GM04503 (cell line): Measurements from ENCODE around the gene CALR3.
"Not testable (repeated sequence)": the region's sequence is repeated elsewhere in the genome, so short reads cannot be mapped to it uniquely, and the experiment has no call there.

ENCODE experiments used
- DNase-seq: peaks from one replicate; pipeline ENCODE4 v3.0.0-alpha.2; 2012; ENCODE audit warnings: low read depth

The CALR3 gene

DNA sequence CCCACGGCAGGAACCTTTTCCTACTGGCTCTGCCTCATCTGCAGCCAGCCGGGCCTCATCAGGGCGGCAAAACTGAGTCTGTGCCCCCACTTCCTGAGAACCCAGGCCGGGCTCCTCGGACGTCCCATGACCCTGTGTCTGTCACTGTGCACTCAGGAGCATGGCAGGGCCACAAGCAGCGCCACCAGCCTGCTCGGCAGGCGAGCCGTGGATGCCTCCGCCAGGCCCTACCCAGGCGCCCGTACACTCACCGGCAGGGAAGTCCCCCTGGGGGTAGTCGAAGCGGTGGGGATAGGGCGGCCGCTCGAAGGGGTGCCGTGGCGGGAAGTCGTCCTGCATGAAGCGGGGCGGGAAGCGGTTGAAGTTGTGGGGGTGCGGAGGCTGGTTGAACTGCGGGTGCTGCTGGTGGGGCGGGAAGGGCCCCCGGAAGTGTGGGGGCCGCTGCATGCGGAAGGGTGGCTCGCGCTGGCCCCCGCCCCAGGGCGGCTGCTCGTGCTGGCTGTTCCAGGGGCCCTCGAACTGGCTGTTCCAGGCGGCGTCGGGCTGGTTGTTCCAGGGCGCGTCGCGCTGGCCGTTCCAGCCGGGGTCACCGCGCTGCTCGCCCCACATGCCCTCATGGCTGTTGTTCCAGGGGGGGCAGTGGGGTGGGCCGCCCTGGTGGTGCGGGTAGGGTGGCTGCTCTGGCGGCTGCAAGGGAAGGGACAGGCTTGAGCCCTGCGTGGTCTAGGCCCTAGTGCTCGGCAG, 29.2 kb upstream of the CALR3 start:
- no peak for DNase-seq

DNA sequence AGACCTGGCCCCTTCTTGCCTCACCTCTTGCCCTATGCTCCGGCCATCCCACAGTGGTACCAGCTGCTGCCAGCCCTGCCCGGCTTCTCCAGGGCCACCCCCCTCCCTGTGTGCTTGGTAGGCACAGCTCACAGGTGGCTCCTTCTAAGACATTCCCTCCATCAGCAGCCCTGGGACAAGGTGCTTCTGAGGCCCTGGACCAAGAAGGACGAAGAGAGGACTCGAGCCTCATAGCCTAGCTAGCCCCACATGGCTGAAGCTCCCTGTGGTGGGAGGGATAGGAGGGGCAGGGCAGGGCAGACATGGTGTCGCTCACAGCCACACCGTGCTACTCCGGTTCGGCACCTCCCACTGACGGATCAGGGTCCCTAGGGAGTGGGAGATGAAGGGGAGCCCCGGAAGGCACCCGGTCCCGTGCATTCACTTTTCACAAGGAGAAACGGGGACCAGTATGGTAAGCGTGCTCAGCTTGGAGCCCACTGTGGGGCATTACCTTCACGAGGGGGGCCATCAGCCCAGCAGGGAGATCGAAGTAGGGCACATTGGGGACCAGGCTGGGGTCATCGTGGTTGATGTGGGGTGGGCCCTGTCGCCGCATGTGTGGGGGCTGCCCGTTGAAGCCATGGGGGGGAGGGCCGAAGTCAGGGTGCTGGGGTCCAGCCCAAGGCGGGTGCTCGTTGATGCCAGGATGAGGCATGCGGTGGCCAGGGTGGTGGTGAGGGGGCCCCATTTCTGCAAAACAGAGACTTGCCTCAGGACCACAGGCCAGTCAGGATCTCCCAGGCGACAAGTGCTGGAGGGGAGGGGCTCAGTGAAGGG, 26.8 kb upstream of the CALR3 start:
- no peak for DNase-seq

DNA sequence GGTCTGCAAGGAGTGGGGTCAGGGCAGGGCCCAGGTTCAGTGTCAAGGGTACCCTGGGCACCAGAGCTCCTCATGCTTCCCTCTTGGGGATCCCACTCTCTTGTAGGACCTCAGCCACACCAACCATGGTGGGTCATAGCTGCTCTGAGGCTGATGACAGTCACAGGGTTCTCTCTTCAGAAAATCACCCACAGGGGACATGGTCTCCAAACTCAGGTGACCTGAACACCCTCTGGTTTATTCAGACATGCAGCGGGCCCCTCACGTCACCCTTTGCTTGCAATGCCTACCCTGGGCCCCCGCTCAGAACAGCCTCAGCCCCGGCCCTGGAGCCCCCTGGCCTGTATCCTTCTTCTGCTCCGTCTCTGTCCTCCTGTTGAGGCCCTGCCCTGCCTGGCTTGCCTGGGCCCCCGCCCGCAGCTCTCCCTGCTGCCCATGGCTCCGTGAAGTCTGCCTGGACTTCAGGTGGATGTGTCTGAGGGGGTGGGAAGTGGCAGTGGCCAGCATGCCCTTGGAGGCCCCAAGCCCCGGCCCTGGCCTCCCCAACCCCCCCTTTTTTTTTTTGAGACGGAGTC, 25.8 kb upstream of the CALR3 start:
- no peak for DNase-seq

DNA sequence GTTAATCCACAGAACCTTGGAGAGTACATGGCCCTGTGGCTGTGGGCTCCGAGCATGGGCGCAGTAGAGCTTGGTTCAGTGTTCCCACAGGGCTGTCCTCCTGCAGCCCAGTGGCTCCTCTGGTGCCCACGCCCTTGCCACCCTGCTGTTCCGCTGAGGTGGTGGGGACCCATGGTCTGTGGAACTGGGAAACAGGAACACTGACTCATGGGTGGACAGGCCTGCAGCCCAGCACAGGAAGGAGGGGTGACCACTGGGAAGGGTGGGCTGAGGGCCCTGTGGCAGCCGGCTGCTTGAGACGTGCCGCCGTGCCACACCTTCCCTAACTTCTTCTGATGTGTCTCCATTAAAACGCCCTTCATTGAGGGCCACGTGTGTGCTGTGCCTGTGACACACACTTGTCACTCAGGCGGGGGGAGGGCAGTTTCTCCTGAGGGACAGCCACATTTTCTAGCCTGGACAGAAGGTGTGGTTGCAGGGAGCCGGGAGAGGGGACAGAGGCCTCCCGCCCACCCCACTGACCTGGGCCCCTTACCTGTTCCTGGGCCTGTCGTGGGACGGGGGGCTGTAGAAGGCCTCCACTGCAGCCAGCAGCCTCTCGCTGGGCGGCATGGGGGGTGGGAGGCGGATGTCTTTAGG, 25.1 kb upstream of the CALR3 start:
- DNase-seq, result no peak

DNA sequence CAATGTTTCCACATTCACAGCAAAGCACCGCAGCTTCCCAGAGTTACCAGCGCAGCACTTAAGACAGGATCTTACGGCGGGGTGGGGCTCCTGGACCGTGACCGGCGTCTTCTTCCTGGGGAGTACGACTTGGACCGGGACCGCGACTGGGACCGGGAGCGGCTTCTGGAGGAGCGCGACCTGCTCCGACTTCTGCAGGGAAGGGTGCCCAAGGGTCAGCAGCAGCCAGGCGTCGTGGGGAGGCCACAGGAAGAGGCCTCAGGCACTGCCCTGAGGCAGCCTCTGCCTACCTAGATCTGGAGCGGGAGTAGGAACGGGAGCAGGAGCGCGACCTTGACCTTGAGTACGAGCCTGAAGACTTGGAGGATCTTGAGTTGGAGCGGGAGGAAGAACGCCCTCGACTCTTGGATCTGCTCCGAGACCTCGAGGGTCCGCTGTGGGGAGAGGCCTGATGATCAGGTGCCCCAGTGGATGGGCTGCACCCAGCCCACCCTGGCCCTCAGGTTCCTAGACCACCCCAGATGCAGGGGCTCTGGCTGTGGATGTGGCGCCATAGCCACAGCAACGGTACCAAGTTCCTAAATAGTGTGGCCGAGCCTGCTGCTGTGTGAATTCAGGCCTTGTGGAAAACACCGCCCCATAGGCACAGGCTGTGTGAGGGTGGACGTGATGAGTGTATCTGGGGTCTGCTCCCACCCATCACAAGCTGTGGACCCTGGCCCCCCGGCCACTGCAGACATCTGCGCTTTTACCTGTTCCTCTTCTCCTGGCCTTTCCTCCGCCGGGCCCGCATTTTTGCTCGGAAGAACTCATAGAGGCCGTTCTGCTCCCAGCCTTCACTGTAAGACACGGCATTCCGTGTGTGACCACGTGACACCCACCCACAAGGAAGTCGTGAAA, 24.4 kb upstream of the CALR3 start:
- DNase-seq, result no peak

DNA sequence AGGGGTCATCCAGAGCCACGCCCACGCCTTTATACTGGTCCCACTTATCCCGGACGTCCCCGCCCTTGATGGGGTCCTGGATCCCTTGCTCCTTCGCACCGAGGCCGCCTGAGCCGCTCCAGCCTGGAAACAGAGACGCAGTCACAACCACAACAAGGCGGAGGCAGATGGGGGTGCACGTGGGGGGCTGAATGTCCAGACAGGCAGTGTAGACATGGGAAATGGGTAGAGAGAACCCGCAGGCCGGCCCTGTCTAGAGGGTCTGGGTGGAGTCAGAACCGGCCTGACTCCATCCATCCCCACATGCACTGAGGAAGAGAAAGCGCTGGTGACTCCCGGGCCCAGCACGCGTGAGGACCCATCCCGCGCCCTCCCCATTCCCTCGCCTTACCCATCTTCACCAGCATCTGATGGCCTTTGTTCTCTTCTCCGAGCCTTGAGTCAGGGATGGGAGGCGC, 23.3 kb upstream of the CALR3 start:
- DNase-seq, result no peak

DNA sequence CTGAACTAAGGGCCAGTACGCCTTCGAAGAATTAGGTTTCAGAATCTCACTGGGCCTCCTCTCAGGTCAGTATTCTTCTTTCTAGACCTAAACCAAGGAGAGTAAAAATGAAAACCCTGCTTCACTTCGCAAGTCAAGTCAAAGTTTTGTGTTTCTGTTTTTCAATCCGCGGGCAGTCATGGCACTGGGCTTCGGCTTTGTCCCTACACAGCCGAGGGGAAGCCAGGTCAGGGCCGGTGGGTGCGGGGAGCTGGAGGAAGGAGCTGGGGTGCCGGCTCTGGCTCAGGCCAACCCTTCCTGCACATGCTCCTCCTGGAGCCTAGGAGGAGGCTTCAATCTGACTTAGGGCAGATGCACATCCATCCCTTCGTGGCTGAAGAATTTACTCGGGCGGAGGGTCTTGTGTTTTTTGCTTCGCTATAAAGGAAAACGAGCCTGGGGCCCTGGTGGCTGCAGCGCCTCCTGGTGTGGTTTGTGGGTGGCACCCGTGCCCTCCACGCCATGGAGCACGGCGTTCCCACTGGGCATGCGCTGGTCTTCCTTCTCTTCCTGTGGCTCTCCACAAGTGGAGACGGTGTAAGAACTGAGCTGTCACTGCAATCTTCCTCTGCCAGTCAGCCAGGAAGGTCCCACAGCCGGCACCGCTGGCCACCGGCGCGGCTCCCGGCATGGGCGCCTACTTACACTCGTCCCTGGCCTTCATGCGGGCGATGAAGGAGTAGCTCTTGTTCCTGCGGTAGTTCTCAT, 22.7 kb upstream of the CALR3 start:
- no peak for DNase-seq

DNA sequence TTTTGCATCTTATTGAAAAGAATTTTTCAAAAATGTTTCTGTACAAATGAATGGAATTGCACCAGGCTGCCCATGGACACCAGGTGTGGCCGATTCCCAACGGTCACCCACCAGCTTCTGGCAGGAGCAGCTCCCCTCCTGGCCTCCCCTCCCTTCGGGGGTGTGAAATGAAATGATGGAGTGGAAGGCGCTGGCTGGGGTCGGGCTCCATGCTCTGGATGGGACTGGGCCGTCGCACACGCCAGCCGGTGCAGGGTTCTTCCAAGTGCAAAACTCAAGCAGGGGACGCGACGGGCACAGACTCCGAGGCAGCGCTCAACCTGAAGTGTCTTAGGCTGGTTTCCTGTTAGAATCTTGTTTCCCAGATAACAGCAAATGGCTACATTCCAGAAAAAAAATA, 22.1 kb upstream of the CALR3 start:
- no peak for DNase-seq

DNA sequence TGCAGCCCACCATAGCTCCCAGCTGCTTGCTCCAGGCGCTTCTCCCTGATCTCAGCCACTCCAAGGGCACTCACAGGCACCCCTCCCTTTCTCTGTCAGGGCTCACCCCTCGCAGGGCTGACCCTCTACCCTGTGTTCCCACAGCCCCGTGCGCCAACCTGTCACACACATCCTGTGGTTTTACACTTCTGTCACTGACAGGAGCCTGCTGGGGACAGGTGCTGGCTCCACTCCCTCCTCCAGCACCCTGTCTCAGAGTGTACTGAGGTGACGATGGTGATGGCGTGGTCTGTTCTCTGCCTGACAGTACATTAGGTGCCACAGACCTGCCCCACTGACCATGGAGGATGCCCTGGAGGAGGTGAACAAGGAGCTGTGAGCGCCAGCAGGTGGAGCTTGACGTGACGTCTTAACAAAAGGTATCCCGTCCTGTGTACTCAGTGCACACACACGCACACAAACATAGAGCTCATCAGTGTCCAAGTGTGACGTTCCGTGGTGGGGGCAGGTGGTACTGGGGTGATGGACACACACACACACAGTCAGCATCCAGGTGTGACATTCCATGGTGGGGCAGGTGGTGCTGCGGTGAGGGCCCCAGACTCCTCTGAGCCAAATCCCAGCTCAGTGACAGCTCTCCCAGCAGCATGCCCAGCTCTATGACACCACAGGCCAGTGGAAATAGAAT, 21.1 kb upstream of the CALR3 start:
- no peak for DNase-seq

DNA sequence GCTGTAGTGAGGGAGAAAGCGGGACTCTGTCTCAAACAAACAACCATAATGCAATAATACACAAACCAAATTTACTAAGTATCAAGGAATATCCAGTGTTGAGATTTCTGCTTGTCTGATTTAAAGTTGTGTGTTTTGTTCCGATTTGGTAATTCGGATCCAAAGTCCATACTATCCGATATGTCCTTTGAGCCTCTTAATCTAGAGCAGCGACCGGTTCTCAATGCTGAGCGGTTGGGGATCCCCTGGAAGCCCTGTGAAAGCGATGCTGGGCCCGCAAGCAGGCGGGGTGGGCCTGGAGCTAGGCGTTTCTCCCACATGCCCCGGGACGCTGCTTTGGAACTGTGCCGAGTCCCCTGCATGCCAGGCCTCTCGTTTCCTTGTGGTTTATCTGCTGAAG, 20.4 kb upstream of the CALR3 start:
- DNase-seq, result no peak

DNA sequence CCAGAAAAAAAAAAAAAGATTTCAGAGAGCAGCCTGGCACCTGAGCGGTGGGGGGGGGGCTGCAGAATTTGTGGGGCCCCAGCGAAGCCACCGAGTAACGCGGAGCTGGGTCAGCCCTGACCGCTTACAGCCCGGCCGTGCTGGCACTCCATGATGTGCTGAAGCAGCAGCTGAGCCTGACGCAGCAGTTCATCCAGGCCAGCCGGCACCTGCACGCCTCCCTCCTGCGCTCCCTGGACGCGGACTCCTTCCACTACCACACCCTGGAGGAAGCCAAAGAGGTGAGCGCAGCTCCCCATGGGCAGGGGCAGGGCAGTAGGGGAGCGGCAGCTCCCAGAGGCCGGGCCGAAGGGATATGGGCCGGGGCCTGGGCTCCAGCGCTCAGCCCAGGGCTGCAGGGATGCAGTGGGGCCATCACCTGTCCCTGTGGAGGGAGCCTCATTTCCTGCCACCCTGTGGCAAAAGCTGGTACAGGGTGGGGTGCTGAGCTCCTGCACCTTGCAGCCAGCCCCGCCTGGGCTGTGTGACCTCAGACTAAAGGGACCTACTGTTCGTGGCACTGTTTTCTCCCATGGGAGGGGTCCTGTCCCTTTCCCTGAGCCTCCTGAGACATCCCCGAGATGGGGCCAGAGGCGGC, 18.5 kb upstream of the CALR3 start:
- DNase-seq, result no peak

DNA sequence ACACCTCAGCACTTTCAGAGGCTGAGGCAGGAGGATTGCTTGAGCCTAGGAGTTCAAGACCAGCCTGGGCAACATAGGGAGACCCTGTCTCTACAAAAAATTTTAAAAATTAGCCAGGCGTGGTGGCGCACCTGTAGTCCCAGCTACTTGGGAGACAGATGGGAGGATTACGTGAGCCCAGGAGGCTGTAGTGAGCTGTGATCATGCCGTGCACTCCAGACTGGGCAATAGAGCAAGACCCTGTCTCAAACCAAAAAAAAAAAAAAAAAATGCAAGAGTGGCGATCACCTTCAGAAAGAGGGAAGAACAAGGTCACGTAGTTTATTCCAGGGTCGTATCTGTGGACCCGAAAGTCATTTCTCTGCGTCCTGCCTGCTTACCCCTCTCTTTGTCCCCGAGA, 16.6 kb upstream of the CALR3 start:
- DNase-seq, result not testable (repeated sequence)

DNA sequence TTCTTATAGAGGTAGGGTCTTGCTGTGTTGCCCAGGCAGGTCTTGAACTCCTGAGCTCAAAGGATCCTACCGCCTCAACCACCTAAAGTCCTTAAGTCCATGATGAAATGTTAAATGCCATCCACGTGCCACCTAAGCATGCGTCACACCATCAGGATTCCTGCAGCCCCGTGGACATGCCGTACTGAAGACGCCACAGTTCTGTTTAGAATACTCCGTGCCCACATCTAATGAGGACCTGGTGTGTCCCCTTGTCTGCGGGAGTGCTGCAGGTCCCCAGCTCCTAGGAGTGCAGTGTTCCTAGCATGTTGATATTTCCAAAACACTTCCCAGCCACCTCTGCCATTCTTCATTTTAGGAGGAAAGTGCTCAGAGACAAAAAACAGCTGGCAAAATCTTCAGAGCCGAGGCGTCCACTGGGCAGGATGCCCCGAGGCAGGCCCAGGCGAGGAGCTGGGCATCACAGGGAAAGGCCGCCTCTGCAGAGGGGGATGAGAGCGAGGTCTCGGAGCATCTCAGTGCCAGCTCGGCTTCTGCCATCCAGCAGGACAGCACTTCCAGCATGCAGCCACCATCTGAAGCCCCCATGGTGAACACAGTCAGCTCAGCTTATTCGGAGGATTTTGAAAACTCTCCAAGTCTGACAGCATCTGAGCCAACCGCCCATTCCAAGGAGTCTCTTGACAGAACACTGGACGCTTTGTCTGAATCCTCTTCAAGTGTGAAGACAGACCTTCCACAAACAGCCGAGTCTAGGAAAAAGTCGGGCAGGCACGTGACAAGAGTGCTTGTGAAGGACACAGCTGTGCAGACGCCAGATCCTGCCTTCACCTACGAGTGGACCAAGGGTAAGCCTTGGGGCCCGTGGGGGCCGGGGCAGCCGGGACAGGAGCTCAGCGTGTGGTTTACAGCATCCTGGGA, 13.4 kb upstream of the CALR3 start:
- DNase-seq, result no peak

DNA sequence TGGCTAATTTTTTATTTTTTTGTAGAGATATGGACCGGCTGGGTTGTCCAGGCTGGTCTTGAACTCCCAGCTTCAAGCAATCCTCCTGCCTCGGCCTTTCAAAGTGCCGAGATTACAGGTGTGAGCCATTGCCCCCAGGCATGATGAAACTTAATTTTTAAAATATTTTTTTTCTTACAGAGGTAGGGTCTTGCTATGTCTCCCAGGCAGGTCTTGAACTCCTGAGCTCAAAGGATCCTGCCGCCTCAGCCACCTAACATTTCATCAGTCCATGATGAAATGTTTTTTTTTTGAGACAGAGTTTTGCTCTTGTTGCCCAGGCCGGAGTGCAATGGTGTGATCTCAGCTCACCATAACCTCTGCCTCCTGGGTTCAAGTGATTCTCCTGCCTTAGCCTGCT, 12.6 kb upstream of the CALR3 start:
- no peak for DNase-seq

DNA sequence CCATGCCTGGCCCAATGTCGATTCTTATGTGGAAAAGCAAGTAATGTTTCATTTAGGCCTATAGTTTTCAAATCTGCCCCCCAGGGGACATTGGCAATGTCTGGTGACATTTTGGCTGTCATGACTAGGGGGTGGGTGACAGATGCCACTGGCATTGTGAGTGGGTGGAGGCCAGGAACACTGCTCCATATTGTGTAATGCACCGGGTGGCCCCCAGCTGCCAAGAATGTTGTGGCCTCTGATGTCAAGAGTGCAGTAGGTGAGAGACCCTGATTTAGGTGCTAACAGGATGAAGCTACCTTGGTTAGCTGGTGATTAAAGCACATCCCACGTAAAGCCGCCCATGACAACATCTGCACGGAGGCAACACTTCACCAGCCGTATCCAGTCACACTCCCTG, 11.0 kb upstream of the CALR3 start:
- no peak for DNase-seq

DNA sequence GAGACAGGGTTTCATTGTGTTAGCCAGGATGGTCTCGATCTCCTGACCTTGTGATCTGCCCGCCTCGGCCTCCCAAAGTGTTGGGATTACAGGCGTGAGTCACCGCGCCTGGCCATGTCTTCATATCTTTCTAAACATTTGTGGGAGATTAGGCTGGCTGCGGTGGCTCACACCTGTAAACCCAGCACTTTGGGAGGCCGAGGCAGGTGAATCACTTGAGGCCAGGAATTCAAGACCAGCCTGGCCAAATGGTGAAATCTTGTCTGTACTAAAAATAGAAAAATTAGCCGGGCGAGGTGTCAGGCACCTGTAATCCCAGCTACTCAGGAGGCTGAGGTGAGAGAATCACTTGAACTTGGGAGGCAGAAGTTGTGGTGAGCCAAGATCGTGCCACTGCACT, 10.2 kb upstream of the CALR3 start:
- not testable (repeated sequence) for DNase-seq

DNA sequence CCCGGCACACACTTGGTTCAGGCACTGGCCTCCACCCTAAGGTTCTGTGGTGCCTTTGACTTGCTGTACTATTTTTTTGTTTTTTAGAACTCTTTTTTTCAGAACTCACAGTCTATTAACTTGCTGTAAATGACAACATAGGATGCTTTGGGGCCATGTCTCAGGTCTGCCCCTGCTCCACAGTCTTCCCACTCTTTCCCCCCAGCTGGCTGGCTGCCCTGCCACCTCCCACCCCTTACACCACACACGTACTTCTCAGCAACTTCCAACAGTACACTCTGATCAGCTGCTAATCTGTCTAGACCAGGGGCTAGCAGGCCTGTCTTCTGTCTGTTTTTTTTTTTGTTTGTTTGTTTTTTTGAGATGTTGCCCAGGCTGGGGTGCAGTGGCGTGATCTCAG, 8.3 kb upstream of the CALR3 start:
- DNase-seq, result no peak

DNA sequence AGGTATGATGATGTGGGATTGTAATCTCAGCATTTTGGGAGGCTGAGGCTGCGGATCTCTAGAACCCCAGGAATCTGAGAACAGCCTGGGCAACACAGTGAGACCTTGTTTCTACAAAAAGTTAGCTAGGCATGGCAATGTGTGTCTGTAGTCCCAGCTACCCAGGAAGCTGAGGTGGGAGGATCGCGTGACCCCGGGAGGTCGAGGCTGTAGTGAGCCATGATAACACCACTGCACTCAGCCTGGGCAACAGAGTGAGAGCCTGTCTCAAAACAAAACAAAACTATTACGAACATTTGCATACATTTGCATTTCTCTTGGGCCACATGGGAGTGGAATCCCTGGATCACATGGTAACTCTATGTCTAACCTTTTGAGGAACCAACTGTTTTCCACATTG, 1.9 kb upstream of the CALR3 start:
- DNase-seq, result no peak

DNA sequence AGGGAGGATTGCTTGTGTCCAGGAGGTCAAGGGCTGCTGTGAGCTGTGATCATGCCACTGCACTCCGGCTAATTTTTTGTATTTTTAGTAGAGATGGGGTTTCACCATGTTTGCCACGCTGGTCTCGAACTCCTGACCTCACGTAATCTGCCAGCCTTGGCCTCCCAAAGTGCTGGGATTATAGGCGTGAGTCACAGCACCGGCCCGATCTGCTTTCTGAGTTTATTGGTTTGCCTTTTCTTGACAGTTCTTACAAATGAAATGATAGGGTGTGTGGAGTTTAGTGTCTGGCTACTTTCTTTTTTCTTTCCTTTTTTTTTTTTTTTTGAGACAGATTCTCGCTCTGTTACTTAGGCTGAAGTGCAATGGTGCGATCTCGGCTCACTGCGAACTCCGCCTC, 1.1 kb upstream of the CALR3 start:
- DNase-seq, result no peak
